SK-N-SH treated with all-trans-retinoic acid at 6 μM for 48 hours (cell line): ENCODE measurements around the gene PRKD2.

Experiments
- ESRRG ChIP-seq: fragments of 250-450 bp; sonication (Bioruptor Pico); IDR thresholded peaks from 2 replicates; pipeline ENCODE4 v1.6.1; 2021; ENCODE audit warnings: mild to moderate bottlenecking
- OSR1 ChIP-seq: fragments of 250-450 bp; sonication (Bioruptor Pico); IDR thresholded peaks from 2 replicates; pipeline ENCODE4 v1.8.0; 2022; ENCODE audit warnings: moderate library complexity, mild to moderate bottlenecking, inconsistent platforms
- TCF4 ChIP-seq: fragments of 250-450 bp; sonication (Bioruptor Pico); IDR thresholded peaks from 2 replicates; pipeline ENCODE4 v1.8.0; 2021; ENCODE audit warnings: mild to moderate bottlenecking, moderate library complexity, borderline replicate concordance
- ZFP30 ChIP-seq: fragments of 450-650 bp; formaldehyde crosslinking; IDR thresholded peaks from 2 replicates; pipeline ENCODE4 v1.5.0; 2022; ENCODE audit warnings: mild to moderate bottlenecking, moderate library complexity
- ZNF565 ChIP-seq: fragments of 450-650 bp; formaldehyde crosslinking; conservative IDR thresholded peaks from 2 replicates; pipeline ENCODE4 v1.5.0; 2020; ENCODE audit warnings: low read depth, mild to moderate bottlenecking, moderate library complexity
- TF ChIP-seq, protein P1 (sequence below): fragments of 250-450 bp; sonication (Bioruptor Pico); IDR thresholded peaks from 2 replicates; pipeline ENCODE4 v1.8.0; 2020; ENCODE audit warnings: mild to moderate bottlenecking, moderate library complexity, borderline replicate concordance
- TF ChIP-seq, protein P2 (sequence below): fragments of 250-450 bp; sonication (Bioruptor Pico); IDR thresholded peaks from 2 replicates; pipeline ENCODE4 v1.5.1; 2021; ENCODE audit warnings: mild to moderate bottlenecking, moderate library complexity

DNA sequence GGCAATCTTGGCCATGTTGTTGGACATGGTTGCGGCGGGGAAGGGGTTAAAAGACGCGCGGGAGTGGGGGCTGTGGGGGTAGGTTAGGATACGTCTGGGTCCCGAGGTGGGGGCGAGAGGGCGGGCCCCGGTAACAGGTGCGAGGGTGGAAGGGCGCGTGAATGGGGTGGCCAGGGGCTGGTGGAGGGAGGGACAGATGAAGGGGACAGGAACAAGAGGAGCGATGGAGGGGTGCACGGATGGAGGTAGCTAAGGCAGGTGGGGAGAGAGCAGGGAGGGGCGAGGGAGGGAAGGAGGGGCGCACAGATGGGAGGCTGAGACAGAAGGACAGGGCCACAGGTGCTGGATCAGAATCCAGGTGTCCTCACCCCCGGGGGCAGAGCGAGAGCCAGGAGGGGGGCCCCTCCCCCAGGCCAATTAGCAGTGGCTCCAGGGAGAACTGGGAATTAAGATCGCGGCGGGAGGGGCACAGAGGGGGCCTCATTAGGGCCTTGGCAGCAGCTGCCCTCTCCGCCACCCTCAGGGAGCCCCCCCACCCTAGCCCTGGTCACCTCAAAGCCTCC lies 82.2 kb downstream of the PRKD2 start:
- TF ChIP-seq ESRRG (no peak), TCF4 (CRISPR knock-in tag) (no peak), ZFP30 (no peak), ZNF565 (CRISPR knock-in tag) (no peak), OSR1 (CRISPR knock-in tag) (no peak)
- TF ChIP-seq, protein P1, sequence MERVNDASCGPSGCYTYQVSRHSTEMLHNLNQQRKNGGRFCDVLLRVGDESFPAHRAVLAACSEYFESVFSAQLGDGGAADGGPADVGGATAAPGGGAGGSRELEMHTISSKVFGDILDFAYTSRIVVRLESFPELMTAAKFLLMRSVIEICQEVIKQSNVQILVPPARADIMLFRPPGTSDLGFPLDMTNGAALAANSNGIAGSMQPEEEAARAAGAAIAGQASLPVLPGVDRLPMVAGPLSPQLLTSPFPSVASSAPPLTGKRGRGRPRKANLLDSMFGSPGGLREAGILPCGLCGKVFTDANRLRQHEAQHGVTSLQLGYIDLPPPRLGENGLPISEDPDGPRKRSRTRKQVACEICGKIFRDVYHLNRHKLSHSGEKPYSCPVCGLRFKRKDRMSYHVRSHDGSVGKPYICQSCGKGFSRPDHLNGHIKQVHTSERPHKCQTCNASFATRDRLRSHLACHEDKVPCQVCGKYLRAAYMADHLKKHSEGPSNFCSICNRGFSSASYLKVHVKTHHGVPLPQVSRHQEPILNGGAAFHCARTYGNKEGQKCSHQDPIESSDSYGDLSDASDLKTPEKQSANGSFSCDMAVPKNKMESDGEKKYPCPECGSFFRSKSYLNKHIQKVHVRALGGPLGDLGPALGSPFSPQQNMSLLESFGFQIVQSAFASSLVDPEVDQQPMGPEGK (CRISPR knock-in tag) = no peak
- TF ChIP-seq, protein P2, sequence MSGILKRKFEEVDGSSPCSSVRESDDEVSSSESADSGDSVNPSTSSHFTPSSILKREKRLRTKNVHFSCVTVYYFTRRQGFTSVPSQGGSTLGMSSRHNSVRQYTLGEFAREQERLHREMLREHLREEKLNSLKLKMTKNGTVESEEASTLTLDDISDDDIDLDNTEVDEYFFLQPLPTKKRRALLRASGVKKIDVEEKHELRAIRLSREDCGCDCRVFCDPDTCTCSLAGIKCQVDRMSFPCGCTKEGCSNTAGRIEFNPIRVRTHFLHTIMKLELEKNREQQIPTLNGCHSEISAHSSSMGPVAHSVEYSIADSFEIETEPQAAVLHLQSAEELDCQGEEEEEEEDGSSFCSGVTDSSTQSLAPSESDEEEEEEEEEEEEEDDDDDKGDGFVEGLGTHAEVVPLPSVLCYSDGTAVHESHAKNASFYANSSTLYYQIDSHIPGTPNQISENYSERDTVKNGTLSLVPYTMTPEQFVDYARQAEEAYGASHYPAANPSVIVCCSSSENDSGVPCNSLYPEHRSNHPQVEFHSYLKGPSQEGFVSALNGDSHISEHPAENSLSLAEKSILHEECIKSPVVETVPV = no peak
